ENCODE results near the gene THADA. TPM values are rescaled to one million over a fixed set of nuclear protein-coding genes. Genes with fewer than 3 reads are reported as not detected.

THADA gene
- total RNA-seq, 4 donors from 2014 or later: 35.7 to 49.2 (median 47.4) TPM

DNA sequence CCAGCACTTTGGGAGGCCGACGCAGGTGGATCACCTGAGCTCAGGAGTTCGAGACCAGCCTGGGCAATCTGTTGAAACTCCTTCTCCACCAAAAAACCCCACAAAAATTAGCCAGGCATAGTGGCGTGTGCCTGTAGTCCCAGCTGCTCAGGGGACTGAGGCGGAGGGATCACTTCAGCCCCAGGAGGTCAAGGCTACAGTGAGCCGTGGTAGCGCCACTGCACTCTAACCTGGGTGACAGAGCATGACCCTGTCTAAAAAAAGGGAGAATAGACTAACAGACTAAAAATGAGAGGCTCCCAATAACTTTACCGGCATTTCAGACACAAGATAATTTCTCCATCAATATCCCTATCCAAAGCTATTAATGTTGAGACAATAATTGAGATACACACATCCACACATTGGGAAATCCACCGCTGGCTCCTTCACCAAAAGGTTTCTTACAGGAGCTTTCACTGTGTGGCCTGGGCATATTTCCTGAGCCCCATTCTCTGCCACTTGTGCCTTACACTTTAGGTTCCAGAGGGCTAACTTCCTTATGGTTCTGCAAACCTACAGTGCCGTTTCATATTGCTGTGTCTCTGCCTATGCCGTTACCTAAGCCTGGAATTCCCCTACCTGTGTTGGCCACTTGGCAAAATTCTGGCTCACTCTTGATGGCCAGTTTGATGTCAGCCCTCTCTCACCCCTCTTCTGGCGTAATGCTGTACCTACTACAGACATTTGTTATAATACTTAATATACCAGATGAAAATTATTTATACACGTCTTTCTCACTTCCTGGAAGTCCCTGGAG is 253.7 kb downstream of the THADA start:
- Histone ChIP-seq H3K9me3 (no peaks in the 10 kb centered on the region), H3K4me3 (no peak overlapping the region), H3K4me1 (peaks cover 0 to 65% (median 23%) of the 10 kb centered on the region in 4 donors), H3K27ac (no peak overlapping the region), H3K36me3 (peaks cover 0 to 9% (median 0%) of the 10 kb centered on the region in 3 donors), H3K27me3 (no peaks in the 10 kb centered on the region)
- no peak for DNase-seq (ENCODE audit: low spot score in 2 of 2)
- no peak for TF ChIP-seq POLR2A (IDR thresholded peaks at IDR 0.05)
- no peak for TF ChIP-seq CTCF (IDR thresholded peaks at IDR 0.05)
- no peak for TF ChIP-seq EP300 (IDR thresholded peaks at IDR 0.05)
- 93 to 96% methylated on average over 13 of the region's 13 CpGs for WGBS, 2 donors

- peaks cover 0 to 61% (median 23%) of the 10 kb centered on the region in 4 donors for H3K4me1 ChIP-seq
- no peaks in the 10 kb centered on the region for H3K27me3 ChIP-seq
- H3K36me3 ChIP-seq: peaks cover 0 to 9% (median 0%) of the 10 kb centered on the region in 3 donors
- no peak for TF ChIP-seq POLR2A (IDR thresholded peaks at IDR 0.05)
- TF ChIP-seq EP300 (IDR thresholded peaks at IDR 0.05): no peak
- no peak for TF ChIP-seq CTCF (IDR thresholded peaks at IDR 0.05)
- no peaks in the 10 kb centered on the region for H3K9me3 ChIP-seq
- DNase-seq (ENCODE audit: low spot score in 2 of 2): no peak
- H3K4me3 ChIP-seq: no peak overlapping the region
- peak overlapping the region in 2 of 4 donors; percentile 22 to 45 for H3K27ac ChIP-seq
- 43 to 63% methylated on average over 1 of the region's 1 CpG for WGBS, 2 donors
These were observed 254.9 kb downstream of the THADA start for GRCh38 chr2:43340945-43341356.

GRCh38 chr2:43340066-43340465 is 255.8 kb downstream of the THADA start:
- WGBS, 2 donors: 86 to 90% methylated on average over 2 of the region's 2 CpGs
- TF ChIP-seq POLR2A (IDR thresholded peaks at IDR 0.05) (no peak), EP300 (IDR thresholded peaks at IDR 0.05) (no peak), CTCF (IDR thresholded peaks at IDR 0.05) (no peak)

GRCh38 chr2:43333656-43334144 is 262.1 kb downstream of the THADA start:
- no peaks in the 10 kb centered on the region for H3K36me3 ChIP-seq
- peak overlapping the region in 3 of 4 donors; percentile 47 to 71 (median 65) for H3K27ac ChIP-seq
- no peaks in the 10 kb centered on the region for H3K9me3 ChIP-seq
- H3K4me3 ChIP-seq: no peak overlapping the region
- peak in 1 of 2 donors; percentile 57 for DNase-seq (ENCODE audit: low spot score in 2 of 2)
- WGBS, 2 donors: 6 to 8% methylated on average over 2 of the region's 2 CpGs
- H3K4me1 ChIP-seq: peaks cover 0 to 68% (median 24%) of the 10 kb centered on the region in 4 donors
- no peaks in the 10 kb centered on the region for H3K27me3 ChIP-seq
- TF ChIP-seq EP300 (IDR thresholded peaks at IDR 0.05): peak in 1 of 2 donors; percentile 85
- TF ChIP-seq CTCF (IDR thresholded peaks at IDR 0.05): no peak

More at GRCh38 chr2:43340066-43340465, 255.8 kb downstream of the THADA start:
- H3K27ac ChIP-seq: peak overlapping the region in 1 of 4 donors; percentile 31
- peaks cover 0 to 9% (median 0%) of the 10 kb centered on the region in 3 donors for H3K36me3 ChIP-seq
- no peaks in the 10 kb centered on the region for H3K27me3 ChIP-seq
- H3K4me3 ChIP-seq: no peak overlapping the region
- H3K9me3 ChIP-seq: no peaks in the 10 kb centered on the region
- peaks cover 0 to 53% (median 17%) of the 10 kb centered on the region in 4 donors for H3K4me1 ChIP-seq
- DNase-seq (ENCODE audit: low spot score in 2 of 2): no peak

- H3K4me1 ChIP-seq: peaks cover 0 to 73% (median 24%) of the 10 kb centered on the region in 4 donors
- no peaks in the 10 kb centered on the region for H3K9me3 ChIP-seq
- no peak overlapping the region for H3K4me3 ChIP-seq
- H3K27me3 ChIP-seq: no peaks in the 10 kb centered on the region
- H3K27ac ChIP-seq: peak overlapping the region in 3 of 4 donors; percentile 47 to 71 (median 65)
- no peak for TF ChIP-seq CTCF (IDR thresholded peaks at IDR 0.05)
- peak in 1 of 2 donors; percentile 16 for TF ChIP-seq EP300 (IDR thresholded peaks at IDR 0.05)
- WGBS, 2 donors: 23 to 29% methylated on average over 6 of the region's 6 CpGs
- DNase-seq (ENCODE audit: low spot score in 2 of 2): no peak
- no peaks in the 10 kb centered on the region for H3K36me3 ChIP-seq
These were observed 262.7 kb downstream of the THADA start for GRCh38 chr2:43333101-43333655.
